ENCODE measurements around the gene WDR53.
A peak's percentile ranks its signal among the peaks of the same experiment; 100 is the strongest.

Gene WDR53

GRCh38 chr3:196609343-196609775 lies 41.0 kb upstream of the WDR53 start:
- no peaks in the 10 kb centered on the region for H3K27me3 ChIP-seq (replicated peaks; ENCODE audit: control insufficient read depth, insufficient read depth, low read length)
- no peaks in the 10 kb centered on the region for H3K36me3 ChIP-seq (ENCODE audit: control insufficient read depth, insufficient read depth, low read length)
- peak; percentile 81 for DNase-seq (ENCODE audit: extremely low read depth, insufficient read length)
- peak; percentile 96 for TF ChIP-seq CTCF (IDR thresholded peaks at IDR 0.05; ENCODE audit: insufficient read depth, low read length, poor library complexity, severe bottlenecking)
- no peak overlapping the region for H3K4me3 ChIP-seq (replicated peaks; ENCODE audit: low read depth, low read length)

- Histone ChIP-seq H3K4me3 (replicated peaks; ENCODE audit: low read depth, low read length) (no peak overlapping the region), H3K36me3 (ENCODE audit: control insufficient read depth, insufficient read depth, low read length) (no peaks in the 10 kb centered on the region), H3K27me3 (replicated peaks; ENCODE audit: control insufficient read depth, insufficient read depth, low read length) (no peaks in the 10 kb centered on the region)
- TF ChIP-seq CTCF (IDR thresholded peaks at IDR 0.05; ENCODE audit: insufficient read depth, low read length, poor library complexity, severe bottlenecking) = no peak
- DNase-seq (ENCODE audit: extremely low read depth, insufficient read length) = no peak
Observed at GRCh38 chr3:196608693-196609092, 40.3 kb upstream of the WDR53 start.

DNA sequence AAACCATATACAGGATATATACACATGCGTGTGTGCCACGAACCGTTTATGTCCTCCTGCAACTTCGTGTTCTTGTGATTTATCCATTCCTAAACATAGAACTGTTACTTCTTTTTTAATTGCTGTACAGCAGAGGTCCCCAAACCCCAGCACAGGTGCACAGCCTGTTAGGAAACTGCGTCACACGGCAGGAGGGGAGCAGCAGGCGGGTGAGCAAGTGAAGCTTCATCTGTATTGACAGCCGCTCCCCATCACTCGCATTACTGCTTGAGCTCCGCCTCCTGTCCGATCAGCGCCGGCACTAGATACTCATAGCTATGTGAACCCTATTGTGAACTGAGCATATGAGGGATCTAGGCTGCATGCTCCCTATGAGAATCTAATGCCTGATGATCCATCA lies 36.2 kb upstream of the WDR53 start:
- DNase-seq (ENCODE audit: extremely low read depth, insufficient read length) = no peak
- Histone ChIP-seq H3K4me3 (replicated peaks; ENCODE audit: low read depth, low read length) (no peak overlapping the region), H3K27me3 (replicated peaks; ENCODE audit: control insufficient read depth, insufficient read depth, low read length) (no peaks in the 10 kb centered on the region), H3K36me3 (ENCODE audit: control insufficient read depth, insufficient read depth, low read length) (no peaks in the 10 kb centered on the region)
- no peak for TF ChIP-seq CTCF (IDR thresholded peaks at IDR 0.05; ENCODE audit: insufficient read depth, low read length, poor library complexity, severe bottlenecking)

GRCh38 chr3:196603683-196604082 lies 35.3 kb upstream of the WDR53 start:
- Histone ChIP-seq H3K4me3 (replicated peaks; ENCODE audit: low read depth, low read length) (no peak overlapping the region), H3K27me3 (replicated peaks; ENCODE audit: control insufficient read depth, insufficient read depth, low read length) (no peaks in the 10 kb centered on the region), H3K36me3 (ENCODE audit: control insufficient read depth, insufficient read depth, low read length) (no peaks in the 10 kb centered on the region)
- no peak for DNase-seq (ENCODE audit: extremely low read depth, insufficient read length)
- TF ChIP-seq CTCF (IDR thresholded peaks at IDR 0.05; ENCODE audit: insufficient read depth, low read length, poor library complexity, severe bottlenecking) = no peak

- no peak for DNase-seq (ENCODE audit: extremely low read depth, insufficient read length)
- Histone ChIP-seq H3K27me3 (replicated peaks; ENCODE audit: control insufficient read depth, insufficient read depth, low read length) (no peaks in the 10 kb centered on the region), H3K36me3 (ENCODE audit: control insufficient read depth, insufficient read depth, low read length) (no peaks in the 10 kb centered on the region), H3K4me3 (replicated peaks; ENCODE audit: low read depth, low read length) (no peak overlapping the region)
- no peak for TF ChIP-seq CTCF (IDR thresholded peaks at IDR 0.05; ENCODE audit: insufficient read depth, low read length, poor library complexity, severe bottlenecking)
Observed at GRCh38 chr3:196602673-196603072, 34.3 kb upstream of the WDR53 start.

- no peak for TF ChIP-seq CTCF (IDR thresholded peaks at IDR 0.05; ENCODE audit: insufficient read depth, low read length, poor library complexity, severe bottlenecking)
- Histone ChIP-seq H3K4me3 (replicated peaks; ENCODE audit: low read depth, low read length) (no peak overlapping the region), H3K27me3 (replicated peaks; ENCODE audit: control insufficient read depth, insufficient read depth, low read length) (no peaks in the 10 kb centered on the region), H3K36me3 (ENCODE audit: control insufficient read depth, insufficient read depth, low read length) (no peaks in the 10 kb centered on the region)
- no peak for DNase-seq (ENCODE audit: extremely low read depth, insufficient read length)
Observed at GRCh38 chr3:196600359-196600758, 32.0 kb upstream of the WDR53 start.

Measured in GM06990 (cell line).